Subcutaneous adipose tissue (tissue), 4 donors: ENCODE measurements around the gene ANKFN1. TPM values are rescaled to one million over a fixed set of nuclear protein-coding genes. Genes with fewer than 3 reads are reported as not detected.

Experiments used
- total RNA-seq, 4 donors: library from RNA; depleted of rRNA; stranded (reverse); fragments of >200 nt; gene quantifications; one replicate each; pipeline ENCODE4 v1.1.0, GENCODE V29; 2016
- TF ChIP-seq, protein P1 (sequence below): fragments of 450-650 bp; IDR thresholded peaks from one replicate; pipeline ENCODE4 v1.5.1; 2016; ENCODE audit warnings: low read depth, mild to moderate bottlenecking, control low read depth, antibody characterized with exemption, moderate library complexity

The ANKFN1 gene
- total RNA-seq, 4 donors from 2014 or later, result 2.9 to 15.5 (median 5.3) TPM; not detected in 1

DNA sequence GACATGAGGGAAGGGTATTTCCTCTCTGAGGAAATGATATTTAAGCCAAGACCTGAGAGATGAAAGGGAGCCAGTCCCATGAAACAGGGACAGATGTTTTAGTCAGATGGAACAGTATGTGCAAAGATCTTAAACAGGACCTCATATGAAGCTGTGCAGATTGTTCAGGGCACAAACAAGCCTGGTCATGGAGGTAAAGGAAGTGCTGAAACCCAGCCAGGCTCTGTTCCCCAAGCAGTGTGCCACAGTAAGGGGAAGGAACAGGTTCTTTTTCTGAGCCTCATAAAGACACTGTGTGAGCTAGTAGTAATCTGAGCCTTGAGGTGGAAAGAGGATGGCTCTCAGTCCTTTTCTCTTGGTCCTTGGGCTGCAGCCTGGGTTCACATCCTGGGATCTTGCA lies 159.9 kb downstream of the ANKFN1 start:
- TF ChIP-seq, protein P1, sequence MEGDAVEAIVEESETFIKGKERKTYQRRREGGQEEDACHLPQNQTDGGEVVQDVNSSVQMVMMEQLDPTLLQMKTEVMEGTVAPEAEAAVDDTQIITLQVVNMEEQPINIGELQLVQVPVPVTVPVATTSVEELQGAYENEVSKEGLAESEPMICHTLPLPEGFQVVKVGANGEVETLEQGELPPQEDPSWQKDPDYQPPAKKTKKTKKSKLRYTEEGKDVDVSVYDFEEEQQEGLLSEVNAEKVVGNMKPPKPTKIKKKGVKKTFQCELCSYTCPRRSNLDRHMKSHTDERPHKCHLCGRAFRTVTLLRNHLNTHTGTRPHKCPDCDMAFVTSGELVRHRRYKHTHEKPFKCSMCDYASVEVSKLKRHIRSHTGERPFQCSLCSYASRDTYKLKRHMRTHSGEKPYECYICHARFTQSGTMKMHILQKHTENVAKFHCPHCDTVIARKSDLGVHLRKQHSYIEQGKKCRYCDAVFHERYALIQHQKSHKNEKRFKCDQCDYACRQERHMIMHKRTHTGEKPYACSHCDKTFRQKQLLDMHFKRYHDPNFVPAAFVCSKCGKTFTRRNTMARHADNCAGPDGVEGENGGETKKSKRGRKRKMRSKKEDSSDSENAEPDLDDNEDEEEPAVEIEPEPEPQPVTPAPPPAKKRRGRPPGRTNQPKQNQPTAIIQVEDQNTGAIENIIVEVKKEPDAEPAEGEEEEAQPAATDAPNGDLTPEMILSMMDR, result no peak

DNA sequence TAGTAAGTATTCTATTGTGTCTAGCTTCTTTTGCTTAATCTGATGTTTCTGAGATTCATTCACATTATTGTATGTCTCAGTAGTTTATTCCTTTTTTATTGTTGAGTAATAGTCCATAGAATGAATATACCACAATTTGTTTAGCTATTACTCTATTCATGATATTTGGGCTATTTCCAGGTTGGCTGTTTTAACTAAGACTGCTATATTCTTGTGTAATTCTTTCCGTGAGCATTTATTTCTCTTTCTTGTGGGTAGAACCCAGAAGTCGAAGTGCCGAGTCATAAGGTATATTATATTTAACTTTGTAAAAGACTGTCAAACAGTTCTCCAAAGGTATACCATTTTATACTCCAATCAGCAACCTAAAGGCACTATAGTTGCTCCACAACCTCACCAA lies 160.8 kb downstream of the ANKFN1 start:
- TF ChIP-seq, protein P1, result no peak

DNA sequence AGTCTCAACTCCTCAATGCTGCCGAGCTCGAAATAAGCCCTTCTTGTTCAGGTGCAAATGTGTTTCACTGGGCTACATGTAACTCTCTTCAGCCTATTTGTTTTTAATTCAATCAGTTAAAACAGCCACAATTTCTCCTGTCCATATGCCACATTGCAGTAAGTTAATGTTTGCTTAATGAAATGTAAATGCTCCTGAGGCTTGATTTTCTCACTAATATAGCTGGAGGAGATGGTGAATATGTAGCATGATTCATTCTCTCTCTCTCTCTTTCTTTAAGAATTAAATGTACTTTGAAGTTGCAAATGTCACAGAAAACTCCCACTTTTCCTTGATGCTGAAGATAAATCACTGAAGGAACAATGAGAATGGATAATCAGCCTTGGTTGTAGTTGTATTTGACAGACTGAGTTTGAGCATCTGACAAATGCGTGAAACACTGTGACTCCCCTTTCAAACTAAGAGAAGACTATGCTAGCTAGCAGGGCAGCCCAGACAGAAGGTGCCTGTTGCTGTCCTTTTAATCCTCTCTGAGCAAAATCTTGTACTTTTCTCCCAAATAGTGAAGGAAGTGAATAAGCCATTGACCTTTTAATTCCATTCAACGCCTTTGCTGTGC lies 161.8 kb downstream of the ANKFN1 start:
- TF ChIP-seq, protein P1, result no peak

DNA sequence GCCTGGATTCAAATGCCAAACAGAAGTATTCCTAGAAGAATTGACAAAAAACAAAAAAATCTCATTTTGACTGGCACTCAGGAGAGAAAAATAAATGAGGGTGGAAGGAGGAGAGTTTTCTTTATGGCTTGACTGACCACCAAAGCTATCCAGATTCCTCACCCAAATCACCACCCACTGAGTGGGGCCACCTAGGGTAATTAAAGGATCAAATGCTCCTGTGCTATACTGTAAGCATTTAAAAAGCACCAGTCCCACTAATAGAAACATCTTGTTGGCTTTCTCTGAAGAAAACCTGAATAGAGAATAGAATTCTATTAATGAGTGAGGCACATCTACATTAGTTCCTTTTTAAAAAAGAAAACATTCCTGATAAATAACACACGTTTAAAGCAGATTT lies 163.3 kb downstream of the ANKFN1 start:
- TF ChIP-seq, protein P1, result no peak

DNA sequence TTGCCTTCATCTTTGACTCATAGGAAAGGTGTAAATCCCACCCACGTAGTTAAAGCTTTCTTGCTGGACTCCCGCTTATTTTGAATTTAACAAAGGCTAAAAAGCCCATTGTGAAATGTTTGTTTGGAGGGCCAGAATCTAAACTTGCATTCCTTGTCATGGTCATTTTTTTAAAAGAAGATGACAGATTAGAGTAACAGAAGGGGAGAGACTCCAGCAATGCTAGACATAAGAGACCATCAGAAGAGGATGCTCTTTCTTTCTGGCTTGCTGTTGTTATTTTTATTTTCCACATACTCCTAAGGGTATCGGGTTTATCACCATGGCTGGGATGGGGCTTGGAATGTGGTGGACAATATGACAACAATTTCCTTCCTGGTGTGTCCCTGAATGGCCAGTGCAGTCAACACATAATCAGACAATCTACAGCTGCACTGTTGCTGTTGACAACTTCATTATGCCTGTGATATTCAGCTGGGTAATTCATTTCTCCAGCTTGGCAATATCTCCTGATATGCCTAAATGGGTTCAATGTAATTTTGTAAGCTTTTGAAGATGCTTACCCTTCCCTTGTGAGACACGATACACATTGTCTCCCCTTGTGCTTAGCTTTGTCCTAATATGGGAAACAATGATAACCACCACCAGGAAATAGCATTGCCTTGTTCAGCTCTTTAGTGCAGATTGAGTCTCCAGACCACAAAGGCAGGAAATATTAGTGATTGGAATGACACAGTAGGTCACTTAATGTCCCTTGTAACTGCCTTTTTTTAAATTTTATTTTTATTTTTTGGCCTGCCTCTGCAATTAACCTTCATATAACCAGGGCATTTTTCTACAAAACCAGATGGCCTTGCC lies 164.3 kb downstream of the ANKFN1 start:
- TF ChIP-seq, protein P1, result no peak

DNA sequence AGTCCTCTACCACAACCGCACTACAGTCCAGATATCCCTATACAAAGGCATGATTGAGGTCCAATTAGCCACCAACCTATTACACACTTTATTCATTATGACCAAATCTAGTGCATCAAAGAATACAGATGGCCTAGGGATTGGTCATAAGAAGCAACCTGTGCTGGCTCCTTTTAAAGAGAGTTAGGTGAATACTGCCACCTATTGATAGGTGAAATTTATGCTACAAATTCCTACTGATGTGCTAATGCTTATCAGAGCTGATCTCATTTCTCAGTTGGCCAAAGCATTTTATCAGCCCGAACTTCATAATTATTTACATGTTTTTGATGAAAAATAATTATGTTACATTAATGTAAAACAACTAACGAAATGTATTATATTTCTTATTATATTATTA lies 166.3 kb downstream of the ANKFN1 start:
- TF ChIP-seq, protein P1, result no peak

DNA sequence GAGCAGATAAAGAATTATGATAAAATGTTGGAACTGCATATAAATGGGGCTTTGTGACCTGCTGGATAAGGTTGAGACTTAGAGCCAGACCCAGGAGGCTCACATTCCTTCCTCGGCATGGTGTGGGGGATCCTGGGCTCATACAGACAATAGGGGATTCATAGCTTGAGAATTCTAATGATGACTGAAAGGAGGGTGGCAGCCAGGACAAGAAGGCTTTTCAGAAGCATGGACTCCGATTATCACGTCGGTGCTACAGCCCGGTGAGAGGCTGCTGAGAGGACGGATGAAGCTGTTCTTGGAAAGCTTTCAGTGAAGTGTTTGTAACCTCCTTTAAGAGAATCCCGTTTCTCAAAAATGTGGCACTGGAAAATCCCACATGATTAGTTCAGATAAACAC lies 167.2 kb downstream of the ANKFN1 start:
- TF ChIP-seq, protein P1, result no peak
